Endothelial cell (in vitro differentiated cells): ENCODE data around the gene LAS1L. TPM values are rescaled to one million over a fixed set of nuclear protein-coding genes. Genes with fewer than 3 reads are reported as not detected.

Experiments used
- DNase-seq: peaks from one replicate; pipeline ENCODE4 v3.0.0; 2021; ENCODE audit warnings: low spot score
- H3K27ac Mint-ChIP-seq: one replicate; pipeline ENCODE4 v1.8.0; 2021; ENCODE audit warnings: mixed read lengths, inconsistent platforms; ENCODE audit not compliant: unreplicated experiment
- H3K27me3 Mint-ChIP-seq: one replicate; pipeline ENCODE4 v1.8.0; 2021; ENCODE audit warnings: mild to moderate bottlenecking, moderate library complexity, mixed read lengths, inconsistent platforms; ENCODE audit not compliant: unreplicated experiment
- H3K36me3 Mint-ChIP-seq: one replicate; pipeline ENCODE4 v1.8.0; 2021; ENCODE audit warnings: mild to moderate bottlenecking, low read depth, mixed read lengths, inconsistent platforms; ENCODE audit not compliant: unreplicated experiment
- H3K4me1 Mint-ChIP-seq: one replicate; pipeline ENCODE4 v1.8.0; 2021; ENCODE audit warnings: mild to moderate bottlenecking, mixed read lengths, inconsistent platforms; ENCODE audit not compliant: unreplicated experiment
- H3K4me3 Mint-ChIP-seq: one replicate; pipeline ENCODE4 v1.8.0; 2021; ENCODE audit warnings: mild to moderate bottlenecking, mixed read lengths, inconsistent platforms; ENCODE audit not compliant: unreplicated experiment
- H3K9me3 Mint-ChIP-seq: one replicate; pipeline ENCODE4 v1.8.0; 2021; ENCODE audit warnings: mixed read lengths, inconsistent platforms; ENCODE audit not compliant: unreplicated experiment
- CTCF ChIP-seq: fragments of 200-600 bp; sonication (generic); IDR thresholded peaks from one replicate; pipeline ENCODE4 v1.5.0; 2021; ENCODE audit warnings: antibody characterized with exemption; ENCODE audit not compliant: unreplicated experiment
- long read RNA-seq: library from polyadenylated mRNA; unstranded; transcript quantifications from one replicate; pipeline ENCODE4 v2.0.0, GENCODE V29; 2020; ENCODE audit not compliant: unreplicated experiment
- total RNA-seq: library from RNA; stranded (reverse); fragmentation: NEBNext Ultra II Directional; extraction: Animal tissue kit (Norgen Biotek cat#: 25700); gene quantifications from one replicate; pipeline ENCODE4 v1.2.1, GENCODE V29; 2021; ENCODE audit not compliant: unreplicated experiment

The LAS1L gene
- 32.8 TPM for total RNA-seq
- long read RNA-seq, transcript LAS1L-202 (13 exons, 2,386 nt) = major isoform, 24 of 45 reads
- long read RNA-seq, partial matches to known transcripts = 8 of 45 reads
- long read RNA-seq, other reads (novel, unspliced or antisense) = 9 of 45 reads

- Mint-ChIP-seq H3K4me3 (peak within 1 kb of the TSS; percentile 99), H3K36me3 (no peaks in the 10 kb centered on the region), H3K27me3 (peaks cover 1% of the 10 kb centered on the region), H3K4me1 (peaks cover 14% of the 10 kb centered on the region), H3K9me3 (no peaks in the 10 kb centered on the region), H3K27ac (peak within 1 kb of the TSS; percentile 91)
- peak; percentile 81 for DNase-seq
- TF ChIP-seq CTCF = no peak
Measured at GRCh38 chrX:65534450-65535292, at the start of gene LAS1L. TSS of gene LAS1L (minus strand) at chrX:65534787. CDS start at chrX:65534715, 72 bp downstream.

GRCh38 chrX:65582450-65583082 is 48.0 kb upstream of the LAS1L start:
- no peak for DNase-seq
- TF ChIP-seq CTCF = no peak
- no peak overlapping the region for H3K4me3 Mint-ChIP-seq
- peaks cover 15% of the 10 kb centered on the region for H3K4me1 Mint-ChIP-seq
- peaks cover 3% of the 10 kb centered on the region for H3K27me3 Mint-ChIP-seq
- H3K9me3 Mint-ChIP-seq = no peaks in the 10 kb centered on the region
- no peak overlapping the region for H3K27ac Mint-ChIP-seq
- H3K36me3 Mint-ChIP-seq = no peaks in the 10 kb centered on the region

- peak; percentile 55 for TF ChIP-seq CTCF
- DNase-seq = peak; percentile 57
- H3K36me3 Mint-ChIP-seq = no peaks in the 10 kb centered on the region
- H3K27me3 Mint-ChIP-seq = no peaks in the 10 kb centered on the region
- no peaks in the 10 kb centered on the region for H3K9me3 Mint-ChIP-seq
- H3K27ac Mint-ChIP-seq = peak overlapping the region; percentile 80
- no peak overlapping the region for H3K4me3 Mint-ChIP-seq
- H3K4me1 Mint-ChIP-seq = peaks cover 15% of the 10 kb centered on the region
Measured at GRCh38 chrX:65581661-65582339, 47.2 kb upstream of the LAS1L start.

GRCh38 chrX:65578346-65578745 is 43.8 kb upstream of the LAS1L start:
- H3K36me3 Mint-ChIP-seq = no peaks in the 10 kb centered on the region
- no peak for DNase-seq
- H3K9me3 Mint-ChIP-seq = no peaks in the 10 kb centered on the region
- peaks cover under 1% of the 10 kb centered on the region for H3K27me3 Mint-ChIP-seq
- TF ChIP-seq CTCF = no peak
- peaks cover 15% of the 10 kb centered on the region for H3K4me1 Mint-ChIP-seq
- no peak overlapping the region for H3K27ac Mint-ChIP-seq
- no peak overlapping the region for H3K4me3 Mint-ChIP-seq
